Measurements from ENCODE around the gene RIPOR2. TPM values are rescaled to one million over a fixed set of nuclear protein-coding genes. Genes with fewer than 3 reads are reported as not detected.

The RIPOR2 gene
- total RNA-seq, 6 experiments from 2014 or later: 9.1 to 20.7 (median 10.2) TPM

DNA sequence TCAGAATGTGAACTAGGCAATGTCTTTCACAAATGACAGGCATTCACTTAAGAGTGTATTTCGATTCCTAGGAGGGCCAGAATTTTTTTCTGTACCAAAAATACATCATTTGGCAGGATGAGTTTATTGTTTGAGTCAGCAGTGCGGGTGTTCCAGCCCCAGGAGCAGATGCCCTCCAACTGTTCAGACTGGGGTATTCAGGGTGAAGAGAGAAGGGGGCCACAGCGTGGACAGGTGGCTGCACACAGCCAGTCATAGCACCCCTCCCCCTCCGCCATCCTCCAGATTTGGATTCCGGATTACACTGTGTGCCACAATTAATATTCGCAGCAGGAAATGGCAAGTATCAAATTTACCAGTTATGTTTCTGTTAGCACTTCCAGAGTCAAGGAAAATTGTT, 38.6 kb downstream of the RIPOR2 start:
- Mint-ChIP-seq H3K4me1 (ENCODE audit: low read depth) (peaks cover 30% of the 10 kb centered on the region), H3K4me3 (no peak overlapping the region), H3K27ac (no peak overlapping the region), H3K27me3 (ENCODE audit: insufficient read depth) (peaks cover 2% of the 10 kb centered on the region), H3K36me3 (ENCODE audit: low read depth) (peaks cover 8% of the 10 kb centered on the region; the same call in 1 of the 2 replicates), H3K9me3 (no peaks in the 10 kb centered on the region)
- TF ChIP-seq, protein P1, sequence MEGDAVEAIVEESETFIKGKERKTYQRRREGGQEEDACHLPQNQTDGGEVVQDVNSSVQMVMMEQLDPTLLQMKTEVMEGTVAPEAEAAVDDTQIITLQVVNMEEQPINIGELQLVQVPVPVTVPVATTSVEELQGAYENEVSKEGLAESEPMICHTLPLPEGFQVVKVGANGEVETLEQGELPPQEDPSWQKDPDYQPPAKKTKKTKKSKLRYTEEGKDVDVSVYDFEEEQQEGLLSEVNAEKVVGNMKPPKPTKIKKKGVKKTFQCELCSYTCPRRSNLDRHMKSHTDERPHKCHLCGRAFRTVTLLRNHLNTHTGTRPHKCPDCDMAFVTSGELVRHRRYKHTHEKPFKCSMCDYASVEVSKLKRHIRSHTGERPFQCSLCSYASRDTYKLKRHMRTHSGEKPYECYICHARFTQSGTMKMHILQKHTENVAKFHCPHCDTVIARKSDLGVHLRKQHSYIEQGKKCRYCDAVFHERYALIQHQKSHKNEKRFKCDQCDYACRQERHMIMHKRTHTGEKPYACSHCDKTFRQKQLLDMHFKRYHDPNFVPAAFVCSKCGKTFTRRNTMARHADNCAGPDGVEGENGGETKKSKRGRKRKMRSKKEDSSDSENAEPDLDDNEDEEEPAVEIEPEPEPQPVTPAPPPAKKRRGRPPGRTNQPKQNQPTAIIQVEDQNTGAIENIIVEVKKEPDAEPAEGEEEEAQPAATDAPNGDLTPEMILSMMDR (IDR thresholded peaks at IDR 0.05): no peak
- DNase-seq: no peak

DNA sequence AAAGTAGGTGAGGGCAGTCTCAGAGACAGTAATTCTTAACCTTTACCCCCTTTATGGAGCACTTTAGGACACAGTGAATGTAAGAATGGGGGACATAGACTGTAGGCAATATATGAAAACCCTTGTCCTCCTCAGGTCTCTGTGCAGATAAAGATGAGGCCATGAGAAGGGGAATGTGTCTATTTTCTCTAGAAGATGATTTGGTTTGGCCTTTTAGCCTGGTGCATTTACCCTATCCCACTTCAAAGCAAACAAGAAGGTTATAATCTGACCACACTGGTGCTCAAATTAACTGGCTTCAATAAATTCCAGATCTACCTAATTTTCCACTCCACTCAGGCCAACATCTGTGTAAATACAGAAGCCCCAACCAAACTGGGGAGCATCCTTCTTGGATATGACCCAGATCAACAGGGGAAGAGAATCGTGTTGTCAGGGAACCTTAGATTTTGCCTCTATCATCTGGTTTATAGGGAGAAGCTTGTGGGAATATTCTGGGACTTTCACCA, 42.4 kb downstream of the RIPOR2 start:
- H3K27me3 Mint-ChIP-seq (ENCODE audit: insufficient read depth): peaks cover 2% of the 10 kb centered on the region; the same call in 1 of the 2 replicates
- TF ChIP-seq, protein P1 (IDR thresholded peaks at IDR 0.05): no peak
- H3K27ac Mint-ChIP-seq: no peak overlapping the region
- DNase-seq: no peak
- no peak overlapping the region for H3K4me3 Mint-ChIP-seq
- no peaks in the 10 kb centered on the region for H3K9me3 Mint-ChIP-seq
- H3K4me1 Mint-ChIP-seq (ENCODE audit: low read depth): peaks cover under 1% of the 10 kb centered on the region; the same call in 1 of the 2 replicates
- no peaks in the 10 kb centered on the region; the same call in 1 of the 2 replicates for H3K36me3 Mint-ChIP-seq (ENCODE audit: low read depth)

DNA sequence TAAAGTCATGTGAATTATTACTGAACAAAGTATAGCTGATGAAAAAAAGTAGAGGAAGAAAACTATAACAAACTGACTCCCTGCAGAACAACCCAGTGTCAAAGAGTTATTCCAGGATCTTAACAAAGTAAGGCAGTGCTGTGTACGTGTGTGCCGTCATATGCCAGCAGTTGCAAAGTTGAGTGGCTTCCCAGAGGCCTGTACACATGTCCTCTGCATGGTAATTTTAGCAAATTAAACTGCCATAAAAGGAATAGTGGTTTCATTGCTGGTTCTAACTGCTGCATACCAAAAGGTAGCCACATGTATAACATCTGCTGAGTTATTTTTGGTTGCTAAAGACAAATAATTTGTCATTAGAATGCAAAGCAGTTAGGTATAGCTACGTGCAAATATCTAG, 44.8 kb downstream of the RIPOR2 start:
- H3K36me3 Mint-ChIP-seq (ENCODE audit: low read depth): peaks cover 3% of the 10 kb centered on the region
- H3K9me3 Mint-ChIP-seq: no peaks in the 10 kb centered on the region
- no peak for DNase-seq
- H3K4me3 Mint-ChIP-seq: no peak overlapping the region
- no peak overlapping the region for H3K27ac Mint-ChIP-seq
- H3K4me1 Mint-ChIP-seq (ENCODE audit: low read depth): peaks cover 13% of the 10 kb centered on the region
- H3K27me3 Mint-ChIP-seq (ENCODE audit: insufficient read depth): peaks cover 2% of the 10 kb centered on the region; the same call in 1 of the 2 replicates
- TF ChIP-seq, protein P1 (IDR thresholded peaks at IDR 0.05): no peak

DNA sequence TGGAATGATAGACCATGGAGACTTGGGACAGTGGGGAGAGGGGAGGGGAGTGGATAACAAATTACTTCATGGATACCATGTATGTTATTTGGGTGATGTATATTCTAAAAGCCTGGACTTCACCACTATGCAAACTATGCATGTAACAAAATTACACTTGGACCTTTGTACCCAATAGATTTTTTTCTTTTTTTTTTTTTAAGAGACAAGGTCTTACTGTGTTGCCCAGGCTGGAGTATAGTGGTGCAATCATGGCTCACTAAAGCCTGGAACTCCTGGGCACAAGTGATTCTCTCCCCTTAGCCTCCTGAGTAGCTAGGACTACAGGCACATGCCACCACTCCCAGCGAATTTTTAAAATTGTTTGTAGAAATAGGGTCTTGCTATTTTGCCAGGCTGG, 45.3 kb downstream of the RIPOR2 start:
- Mint-ChIP-seq H3K4me3 (no peak overlapping the region), H3K36me3 (ENCODE audit: low read depth) (peaks cover 6% of the 10 kb centered on the region), H3K27ac (no peak overlapping the region), H3K9me3 (no peaks in the 10 kb centered on the region), H3K27me3 (ENCODE audit: insufficient read depth) (peaks cover 2% of the 10 kb centered on the region; the same call in 1 of the 2 replicates), H3K4me1 (ENCODE audit: low read depth) (peaks cover 16% of the 10 kb centered on the region)
- DNase-seq: no peak
- TF ChIP-seq, protein P1 (IDR thresholded peaks at IDR 0.05): no peak

DNA sequence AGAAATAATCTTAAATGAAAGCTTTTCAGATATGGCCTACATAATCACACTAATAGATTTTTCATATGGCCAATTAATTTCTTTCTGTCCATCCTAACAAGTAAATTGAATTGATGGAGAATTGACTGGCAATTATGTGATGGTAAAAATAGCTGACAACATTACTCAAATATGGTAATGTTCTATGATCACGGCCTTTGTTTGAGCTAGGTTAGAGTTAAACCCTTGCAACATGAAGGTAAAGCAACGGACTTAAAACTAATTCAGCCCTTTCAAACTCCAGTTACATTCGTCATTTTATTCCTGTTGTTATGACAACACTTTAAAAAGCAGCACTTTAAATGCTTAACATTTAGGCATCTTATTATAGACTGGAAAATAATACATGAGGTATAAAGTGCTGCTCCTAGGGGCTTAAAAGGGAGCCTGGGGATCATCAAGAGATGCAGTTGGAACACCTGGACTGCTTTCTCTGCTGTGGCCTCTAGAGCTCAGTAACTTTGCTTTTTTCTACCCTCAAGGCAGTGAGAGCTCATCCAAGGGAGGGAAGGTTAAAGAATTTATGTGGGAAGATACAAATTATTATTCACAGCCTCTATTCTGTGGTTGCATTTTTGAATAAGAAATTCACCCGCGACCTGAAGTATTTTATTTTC, 46.9 kb downstream of the RIPOR2 start:
- TF ChIP-seq, protein P1 (IDR thresholded peaks at IDR 0.05): no peak
- H3K4me3 Mint-ChIP-seq: no peak overlapping the region
- H3K9me3 Mint-ChIP-seq: no peaks in the 10 kb centered on the region
- H3K4me1 Mint-ChIP-seq (ENCODE audit: low read depth): peaks cover 23% of the 10 kb centered on the region
- peaks cover 6% of the 10 kb centered on the region for H3K36me3 Mint-ChIP-seq (ENCODE audit: low read depth)
- H3K27me3 Mint-ChIP-seq (ENCODE audit: insufficient read depth): peaks cover 2% of the 10 kb centered on the region; the same call in 1 of the 2 replicates
- H3K27ac Mint-ChIP-seq: no peak overlapping the region
- DNase-seq: no peak
